H9 (cell line): ENCODE data around the gene ZNF423. TPM values are rescaled to one million over a fixed set of nuclear protein-coding genes. Genes with fewer than 3 reads are reported as not detected.

Experiments
- DNase-seq: peaks from one replicate; pipeline ENCODE4 v3.0.0-alpha.2; 2017
- H2AFZ ChIP-seq: one replicate; pipeline ENCODE4 v1.6.1; 2013; ENCODE audit warnings: mild to moderate bottlenecking, low read length, control low read depth, moderate library complexity
- H2AK5ac ChIP-seq: 2 replicates; pipeline ENCODE4 v1.6.1; 2013; ENCODE audit warnings: low read length, control low read depth, mixed read lengths; ENCODE audit not compliant: insufficient read length
- H2BK120ac ChIP-seq: one replicate; pipeline ENCODE4 v1.6.1; 2013; ENCODE audit warnings: low read depth, mild to moderate bottlenecking, low read length, control low read depth, inconsistent platforms; ENCODE audit not compliant: poor library complexity, severe bottlenecking
- H2BK12ac ChIP-seq: 2 replicates; pipeline ENCODE4 v1.6.1; 2013; ENCODE audit warnings: low read length, control low read depth, mixed read lengths, low read depth; ENCODE audit not compliant: insufficient read length
- H2BK15ac ChIP-seq: 2 replicates; pipeline ENCODE4 v1.6.1; 2013; ENCODE audit warnings: low read depth, low read length, control low read depth
- H2BK20ac ChIP-seq: one replicate; pipeline ENCODE4 v1.6.1; 2013; ENCODE audit warnings: low read depth, mild to moderate bottlenecking, low read length, control low read depth, inconsistent platforms; ENCODE audit not compliant: poor library complexity, severe bottlenecking
- H2BK5ac ChIP-seq: 2 replicates; pipeline ENCODE4 v1.6.1; 2013; ENCODE audit warnings: low read length, control low read depth, mixed read lengths; ENCODE audit not compliant: insufficient read length
- H3K14ac ChIP-seq: 2 replicates; pipeline ENCODE4 v1.6.1; 2013; ENCODE audit warnings: low read length, control low read depth; ENCODE audit not compliant: insufficient read depth
- H3K18ac ChIP-seq: 2 replicates; pipeline ENCODE4 v1.6.1; 2013; ENCODE audit warnings: low read depth, mild to moderate bottlenecking, mixed read lengths, low read length, control low read depth; ENCODE audit not compliant: insufficient read length
- H3K23ac ChIP-seq: 2 replicates; pipeline ENCODE4 v1.6.1; 2013; ENCODE audit warnings: low read length, control low read depth, mixed read lengths, low read depth; ENCODE audit not compliant: insufficient read length
- H3K23me2 ChIP-seq: 2 replicates; pipeline ENCODE4 v1.6.1; 2013; ENCODE audit warnings: low read depth, mild to moderate bottlenecking, mixed read lengths, low read length, control low read depth; ENCODE audit not compliant: insufficient read length, poor library complexity, severe bottlenecking
- H3K27ac ChIP-seq: 2 replicates; pipeline ENCODE4 v1.5.1; 2013; ENCODE audit warnings: low read length, control low read depth, mixed read lengths, low read depth; ENCODE audit not compliant: insufficient read length
- H3K27me3 ChIP-seq: 2 replicates; pipeline ENCODE4 v1.6.1; 2013; ENCODE audit warnings: low read length, control low read depth, inconsistent platforms; ENCODE audit not compliant: insufficient read depth
- H3K4ac ChIP-seq: 2 replicates; pipeline ENCODE4 v1.6.1; 2013; ENCODE audit warnings: low read depth, mild to moderate bottlenecking, control low read depth, inconsistent platforms, low read length, moderate library complexity
- H3K4me1 ChIP-seq: 2 replicates; pipeline ENCODE4 v1.6.1; 2013; ENCODE audit warnings: low read length, control low read depth, inconsistent platforms; ENCODE audit not compliant: insufficient read depth
- H3K4me2 ChIP-seq: 2 replicates; pipeline ENCODE4 v1.6.1; 2013; ENCODE audit warnings: low read length, control low read depth, mixed read lengths; ENCODE audit not compliant: insufficient read length, insufficient read depth
- H3K56ac ChIP-seq: 2 replicates; pipeline ENCODE4 v1.6.1; 2013; ENCODE audit warnings: low read depth, mild to moderate bottlenecking, mixed read lengths, low read length, control low read depth; ENCODE audit not compliant: insufficient read length
- H3K79me1 ChIP-seq: 2 replicates; pipeline ENCODE4 v1.6.1; 2013; ENCODE audit warnings: low read depth, mild to moderate bottlenecking, moderate library complexity, low read length, control low read depth, inconsistent platforms; ENCODE audit not compliant: insufficient read depth, poor library complexity, severe bottlenecking
- H3K79me2 ChIP-seq: 2 replicates; pipeline ENCODE4 v1.6.1; 2013; ENCODE audit warnings: low read length, control low read depth, inconsistent platforms; ENCODE audit not compliant: insufficient read depth
- H3K9ac ChIP-seq: 2 replicates; pipeline ENCODE4 v1.6.1; 2013; ENCODE audit warnings: low read length, control low read depth, mixed read lengths; ENCODE audit not compliant: insufficient read length; ENCODE audit errors: extremely low read depth
- H3K9me3 ChIP-seq: one replicate; pipeline ENCODE4 v1.6.1; 2013; ENCODE audit warnings: low read depth, low read length, inconsistent platforms; ENCODE audit not compliant: control insufficient read depth
- H3T11ph ChIP-seq: one replicate; pipeline ENCODE4 v1.6.1; 2013; ENCODE audit warnings: mild to moderate bottlenecking, low read length, control low read depth, inconsistent platforms
- H4K20me1 ChIP-seq: one replicate; pipeline ENCODE4 v1.6.1; 2013; ENCODE audit not compliant: control insufficient read depth, insufficient read length, insufficient read depth
- H4K5ac ChIP-seq: 2 replicates; pipeline ENCODE4 v1.6.1; 2013; ENCODE audit warnings: low read depth, mild to moderate bottlenecking, mixed read lengths, low read length, control low read depth; ENCODE audit not compliant: insufficient read length
- H4K8ac ChIP-seq: replicated peaks from 2 replicates; pipeline ENCODE4 v1.6.1; 2013; ENCODE audit warnings: low read length, control low read depth, mixed read lengths, low read depth; ENCODE audit not compliant: insufficient read length
- H4K91ac ChIP-seq: 2 replicates; pipeline ENCODE4 v1.6.1; 2013; ENCODE audit warnings: low read depth, mild to moderate bottlenecking, moderate library complexity, mixed read lengths, low read length, control low read depth; ENCODE audit not compliant: insufficient read length
- H3K27ac Mint-ChIP-seq, 3 experiments: 2 replicates in 2 of 3; 3 replicates in 1 of 3; pipeline ENCODE4 v1.8.0; 2020 to 2021; ENCODE audit warnings: mixed read lengths in 3 of 3, mild to moderate bottlenecking in 1 of 3, moderate library complexity in 1 of 3
- H3K27me3 Mint-ChIP-seq: 2 replicates; pipeline ENCODE4 v1.8.0; 2021; ENCODE audit warnings: low read depth, mild to moderate bottlenecking, moderate library complexity, mixed read lengths
- H3K36me3 Mint-ChIP-seq, 3 experiments: 2 replicates in 2 of 3; 3 replicates in 1 of 3; pipeline ENCODE4 v1.8.0; 2020 to 2021; ENCODE audit warnings: low read depth in 3 of 3, mixed read lengths in 3 of 3; ENCODE audit not compliant: insufficient read depth in 1 of 3
- H3K4me1 Mint-ChIP-seq, 2 experiments: 2 replicates each; pipeline ENCODE4 v1.8.0; 2020; ENCODE audit warnings: mixed read lengths in 2 of 2
- H3K4me3 Mint-ChIP-seq, 2 experiments: 2 replicates in 1 of 2; 3 replicates in 1 of 2; pipeline ENCODE4 v1.8.0; 2020 to 2021; ENCODE audit warnings: mild to moderate bottlenecking in 2 of 2, mixed read lengths in 2 of 2, moderate library complexity in 1 of 2
- H3K9me3 Mint-ChIP-seq, 2 experiments: 2 replicates in 1 of 2; 3 replicates in 1 of 2; pipeline ENCODE4 v1.8.0; 2020; ENCODE audit warnings: mild to moderate bottlenecking in 2 of 2, mixed read lengths in 2 of 2, moderate library complexity in 1 of 2
- WGBS: extraction: QIAGEN DNeasy Blood & Tissue Kit; methylation state at CpG from one replicate; pipeline ENCODE4 v1.1.7; 2013; ENCODE audit warnings: missing lambda C conversion rate, low lambda C conversion rate, mixed read lengths; ENCODE audit not compliant: insufficient read length; ENCODE audit errors: extremely low coverage; 5-methylcytosine and 5-hydroxymethylcytosine counted together
- total RNA-seq: library from RNA; stranded (reverse); gene quantifications from 2 replicates; pipeline ENCODE4 v1.2.1, GENCODE V29; 2021
- TF ChIP-seq, protein P1 (sequence below): fragments of 200-600 bp; sonication (generic); conservative IDR thresholded peaks from 3 replicates; pipeline ENCODE4 v1.8.0; 2021; ENCODE audit warnings: antibody characterized with exemption, mild to moderate bottlenecking

The ZNF423 gene
- total RNA-seq, 1 experiment from 2014 or later = 51.5 TPM

DNA sequence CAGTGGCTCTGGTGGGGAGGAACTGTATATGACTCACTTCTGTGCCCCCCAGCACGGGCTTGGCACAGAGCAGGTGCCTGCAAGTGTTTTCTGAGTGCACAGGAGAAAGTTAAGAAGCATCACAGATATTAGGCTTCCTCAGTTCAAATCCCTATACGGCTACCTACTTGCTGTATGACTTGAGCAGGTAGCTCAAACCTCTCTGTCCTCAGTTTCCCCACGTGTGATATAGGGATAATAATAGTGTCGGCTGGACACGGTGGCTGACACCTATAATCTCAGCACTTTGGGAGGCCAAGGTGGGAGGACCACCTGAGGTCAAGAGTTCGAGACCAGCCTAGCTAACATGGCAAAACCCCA, 386.6 kb downstream of the ZNF423 start:
- Mint-ChIP-seq H3K4me1 (peaks cover 9 to 15% of the 10 kb centered on the region in 2 experiments), H3K4me3 (no peak overlapping the region; a peak in 1 of 5 replicates), H3K27me3 (peaks cover 24% of the 10 kb centered on the region), H3K36me3 (no peaks in the 10 kb centered on the region), H3K27ac (no peak overlapping the region), H3K9me3 (no peaks in the 10 kb centered on the region)
- no peak overlapping the region for H2AFZ ChIP-seq
- H3K79me2 ChIP-seq = no peaks in the 10 kb centered on the region
- no peak overlapping the region for H4K5ac ChIP-seq
- H4K8ac ChIP-seq = no peak overlapping the region
- no peaks in the 10 kb centered on the region for H4K20me1 ChIP-seq
- no peak overlapping the region for H3K9ac ChIP-seq
- no peaks in the 10 kb centered on the region; the same call in 1 of the 2 replicates for H3K4me1 ChIP-seq
- no peak overlapping the region for H2BK120ac ChIP-seq
- no CpG with 5 or more reads among the region's 6 CpGs for WGBS
- H2BK15ac ChIP-seq = no peak overlapping the region
- H3K23ac ChIP-seq = no peak overlapping the region
- H2BK5ac ChIP-seq = no peak overlapping the region
- no peak overlapping the region for H3K18ac ChIP-seq
- H3K27me3 ChIP-seq = no peaks in the 10 kb centered on the region; the same call in 1 of the 2 replicates
- H2BK12ac ChIP-seq = no peak overlapping the region
- H3K27ac ChIP-seq = no peak overlapping the region
- H4K91ac ChIP-seq = no peak overlapping the region
- peaks cover 5% of the 10 kb centered on the region for H3K23me2 ChIP-seq
- no peak overlapping the region for H2AK5ac ChIP-seq
- H3K9me3 ChIP-seq = no peaks in the 10 kb centered on the region
- H3K56ac ChIP-seq = no peak overlapping the region
- H3K14ac ChIP-seq = no peak overlapping the region
- H3K4ac ChIP-seq = no peak overlapping the region
- TF ChIP-seq, protein P1, sequence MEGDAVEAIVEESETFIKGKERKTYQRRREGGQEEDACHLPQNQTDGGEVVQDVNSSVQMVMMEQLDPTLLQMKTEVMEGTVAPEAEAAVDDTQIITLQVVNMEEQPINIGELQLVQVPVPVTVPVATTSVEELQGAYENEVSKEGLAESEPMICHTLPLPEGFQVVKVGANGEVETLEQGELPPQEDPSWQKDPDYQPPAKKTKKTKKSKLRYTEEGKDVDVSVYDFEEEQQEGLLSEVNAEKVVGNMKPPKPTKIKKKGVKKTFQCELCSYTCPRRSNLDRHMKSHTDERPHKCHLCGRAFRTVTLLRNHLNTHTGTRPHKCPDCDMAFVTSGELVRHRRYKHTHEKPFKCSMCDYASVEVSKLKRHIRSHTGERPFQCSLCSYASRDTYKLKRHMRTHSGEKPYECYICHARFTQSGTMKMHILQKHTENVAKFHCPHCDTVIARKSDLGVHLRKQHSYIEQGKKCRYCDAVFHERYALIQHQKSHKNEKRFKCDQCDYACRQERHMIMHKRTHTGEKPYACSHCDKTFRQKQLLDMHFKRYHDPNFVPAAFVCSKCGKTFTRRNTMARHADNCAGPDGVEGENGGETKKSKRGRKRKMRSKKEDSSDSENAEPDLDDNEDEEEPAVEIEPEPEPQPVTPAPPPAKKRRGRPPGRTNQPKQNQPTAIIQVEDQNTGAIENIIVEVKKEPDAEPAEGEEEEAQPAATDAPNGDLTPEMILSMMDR = no peak
- H3K79me1 ChIP-seq = no peaks in the 10 kb centered on the region
- no peak overlapping the region for H2BK20ac ChIP-seq
- H3T11ph ChIP-seq = no peak overlapping the region
- H3K4me2 ChIP-seq = no peak overlapping the region
- no peak for DNase-seq
